Stromal cell of bone marrow (primary cell): Measurements from ENCODE around the gene HIVEP2.

Experiments used
- DNase-seq: peaks from one replicate; pipeline ENCODE4 v3.0.0-alpha.2; 2012; ENCODE audit warnings: low read depth

Gene HIVEP2

GRCh38 chr6:142914937-142915697 is 29.9 kb downstream of the HIVEP2 start:
- no peak for DNase-seq

- DNase-seq = no peak
These were observed 30.6 kb downstream of the HIVEP2 start for GRCh38 chr6:142914369-142914768.

GRCh38 chr6:142913511-142914047 is 31.4 kb downstream of the HIVEP2 start:
- DNase-seq = no peak

GRCh38 chr6:142913036-142913510 is 31.9 kb downstream of the HIVEP2 start:
- no peak for DNase-seq

- DNase-seq = no peak
These were observed 32.9 kb downstream of the HIVEP2 start for GRCh38 chr6:142912125-142912524.

- DNase-seq = no peak
These were observed 33.5 kb downstream of the HIVEP2 start for GRCh38 chr6:142911430-142911829.

DNA sequence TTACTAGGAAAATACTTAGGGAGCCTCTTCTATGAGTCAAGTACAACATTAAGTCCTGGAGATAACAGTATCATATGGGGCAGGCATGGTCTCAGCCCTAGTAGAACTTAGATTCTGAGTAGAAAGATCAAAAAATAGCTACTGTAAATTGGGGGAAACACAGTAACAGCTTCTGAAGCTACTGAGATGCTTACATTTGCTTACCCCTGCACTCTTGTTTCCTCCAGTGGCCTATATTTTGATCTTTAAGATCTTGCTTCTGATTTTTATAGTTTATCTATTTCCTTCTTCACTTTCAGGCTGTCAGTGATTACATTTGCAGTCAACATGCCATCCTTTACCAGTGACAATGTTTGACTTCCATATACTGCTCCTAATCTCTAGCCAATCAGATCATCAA is 35.3 kb downstream of the HIVEP2 start:
- no peak for DNase-seq

DNA sequence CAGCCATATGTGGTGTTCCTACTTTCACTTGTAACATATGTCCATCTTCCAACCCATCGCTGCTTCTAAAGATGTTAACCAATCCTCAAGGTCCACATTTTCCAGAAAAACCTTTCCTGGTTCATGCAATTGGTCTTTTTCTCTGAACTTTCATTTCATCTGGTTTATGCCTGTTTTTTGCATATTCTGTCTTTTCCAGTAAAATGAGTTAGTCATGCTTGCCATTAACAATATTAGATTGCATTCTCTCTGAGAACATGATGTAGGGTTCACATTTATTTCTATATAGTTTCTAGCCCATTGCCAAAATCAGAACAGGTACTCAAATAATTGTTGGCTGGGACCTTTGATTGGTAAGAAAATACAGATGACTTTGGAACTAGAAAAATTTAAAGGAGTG is 36.7 kb downstream of the HIVEP2 start:
- DNase-seq = no peak

DNA sequence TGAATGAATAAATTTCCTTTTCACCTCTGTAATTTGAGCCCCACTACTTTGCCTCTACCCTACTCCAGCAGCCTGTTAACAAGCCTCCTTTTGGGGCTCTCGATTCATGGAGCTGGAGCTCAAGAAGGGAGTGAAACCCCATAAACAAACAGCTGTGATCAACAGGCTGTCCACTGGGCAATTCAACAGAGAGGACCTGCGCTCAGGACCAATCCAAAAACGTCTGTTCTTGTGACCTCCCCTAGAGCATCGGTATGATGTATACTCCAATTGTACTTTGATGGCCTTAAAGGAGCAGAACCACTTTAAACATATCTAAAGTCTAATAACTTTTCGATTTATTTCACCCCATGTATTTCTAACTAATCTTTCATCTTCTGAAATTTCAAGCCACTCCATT is 37.4 kb downstream of the HIVEP2 start:
- no peak for DNase-seq

DNA sequence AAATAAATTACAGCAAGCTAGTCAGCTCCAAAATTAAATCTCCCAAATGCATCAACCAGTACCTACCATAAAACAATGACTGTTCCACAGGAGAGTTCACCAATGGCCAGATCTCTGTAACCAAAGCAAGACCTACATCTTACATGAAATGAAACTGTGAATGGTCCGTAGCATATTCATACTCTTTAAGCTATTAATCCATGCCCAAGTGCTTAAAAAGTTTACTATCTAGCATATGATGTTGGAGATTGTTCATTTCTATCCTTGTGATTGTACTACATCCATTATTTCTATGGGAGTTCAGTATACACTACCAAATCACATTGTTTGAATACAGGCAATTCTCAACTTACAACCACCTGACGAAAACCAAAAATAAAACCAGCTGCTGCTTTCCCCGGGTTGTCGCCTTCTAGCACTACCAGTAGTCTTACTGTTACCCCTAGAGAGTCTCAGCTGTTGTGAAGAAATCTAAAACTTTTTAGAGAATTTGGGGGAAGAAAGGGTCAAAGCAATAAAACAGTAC is 38.0 kb downstream of the HIVEP2 start:
- no peak for DNase-seq

DNA sequence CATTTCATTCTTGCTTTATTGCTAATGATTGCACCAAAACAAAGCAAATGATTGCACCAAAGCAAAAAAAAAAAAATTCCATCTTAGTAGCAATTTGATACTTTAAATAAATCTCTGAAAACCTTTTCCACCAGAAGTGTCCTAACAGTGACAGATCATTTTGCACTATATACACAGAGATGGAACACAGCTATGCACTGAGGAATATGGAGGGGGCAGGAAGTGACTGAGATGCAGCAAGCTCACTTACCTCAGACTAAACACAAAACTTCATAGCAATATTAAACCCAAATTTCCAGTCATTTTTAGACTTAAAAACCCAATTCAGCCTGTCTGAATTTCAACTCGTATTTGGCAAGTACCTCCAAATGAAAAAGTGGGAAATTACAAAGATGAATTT is 41.2 kb downstream of the HIVEP2 start:
- DNase-seq = no peak

- DNase-seq = peak; percentile 96
These were observed 42.3 kb downstream of the HIVEP2 start for GRCh38 chr6:142902636-142903053.

- DNase-seq = no peak
These were observed 43.4 kb downstream of the HIVEP2 start for GRCh38 chr6:142901611-142902010.

DNA sequence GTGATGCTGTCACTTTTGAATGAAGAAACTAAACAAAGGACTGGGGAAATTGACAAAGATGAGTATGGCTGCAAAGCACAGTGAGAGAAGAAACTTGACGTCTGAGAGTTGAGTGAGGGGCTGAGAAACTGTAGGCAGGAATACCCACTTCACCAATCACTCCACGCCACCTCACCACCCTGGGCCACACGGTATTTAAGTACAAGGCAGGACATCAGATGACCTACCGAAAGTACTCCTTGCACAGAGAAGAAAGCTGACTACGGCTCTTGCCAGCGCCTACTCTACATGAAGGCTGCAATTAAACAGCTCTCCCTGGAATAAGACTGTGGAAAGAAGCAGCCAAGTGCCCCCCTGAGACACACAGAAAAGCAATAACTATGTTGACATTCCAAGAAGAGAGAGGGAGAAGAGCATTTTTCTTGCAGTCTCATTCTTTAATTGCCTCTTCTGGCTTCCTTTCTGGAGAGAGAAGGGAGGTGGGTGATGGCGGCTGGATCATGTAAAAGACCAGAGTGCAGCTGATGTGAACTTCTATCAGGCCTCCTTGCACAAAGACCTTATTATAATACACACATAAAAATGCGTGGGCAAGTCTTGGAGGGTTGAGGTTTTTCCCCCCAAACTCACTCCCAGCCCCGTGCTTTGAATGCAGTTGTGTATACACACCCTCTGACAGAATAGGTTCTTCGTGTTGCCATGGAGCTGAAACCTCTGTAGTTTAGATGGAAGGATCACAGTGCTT is 44.6 kb downstream of the HIVEP2 start:
- DNase-seq = peak; percentile 24

GRCh38 chr6:142898927-142899895 is 45.8 kb downstream of the HIVEP2 start:
- DNase-seq = no peak

DNA sequence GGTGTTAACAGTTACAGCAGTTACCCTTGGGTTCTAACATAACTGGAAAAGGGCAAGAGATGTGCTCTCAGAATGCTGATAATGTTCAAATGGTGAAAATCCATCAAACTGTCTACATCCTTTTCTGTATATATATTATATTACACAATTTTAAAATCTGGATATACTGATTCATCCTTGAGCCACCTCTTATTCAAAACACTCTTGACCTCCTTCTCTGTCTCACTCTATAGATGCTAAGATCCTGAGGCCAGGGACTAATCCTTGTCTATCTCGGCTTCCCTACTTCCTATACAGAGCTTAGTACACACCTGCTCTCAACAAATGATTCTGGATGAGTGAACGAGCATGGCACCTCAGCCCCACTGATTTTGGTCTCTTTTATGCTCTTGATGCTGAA is 47.3 kb downstream of the HIVEP2 start:
- DNase-seq = no peak

DNA sequence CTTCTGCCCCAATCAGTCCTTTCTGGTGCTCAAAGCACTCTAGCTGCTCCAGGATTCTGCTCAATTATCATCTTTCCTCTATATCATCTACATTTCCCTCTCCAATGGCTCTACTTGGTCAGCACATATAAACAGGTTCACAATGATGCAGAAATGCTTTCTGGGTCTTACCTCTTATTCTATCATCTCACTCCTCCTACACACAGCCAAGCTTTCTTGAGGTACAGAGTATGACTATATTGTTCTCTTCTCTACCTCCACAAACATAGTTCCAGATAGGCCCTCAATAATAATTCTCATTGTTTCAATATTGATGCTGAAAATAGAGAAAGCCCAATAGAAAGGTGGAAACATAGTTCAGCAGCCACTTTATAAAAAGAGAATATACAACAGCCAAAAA is 48.2 kb downstream of the HIVEP2 start:
- no peak for DNase-seq

- no peak for DNase-seq
These were observed 51.9 kb downstream of the HIVEP2 start for GRCh38 chr6:142893088-142893487.

- DNase-seq = no peak
These were observed 52.5 kb downstream of the HIVEP2 start for GRCh38 chr6:142892254-142893021.

DNA sequence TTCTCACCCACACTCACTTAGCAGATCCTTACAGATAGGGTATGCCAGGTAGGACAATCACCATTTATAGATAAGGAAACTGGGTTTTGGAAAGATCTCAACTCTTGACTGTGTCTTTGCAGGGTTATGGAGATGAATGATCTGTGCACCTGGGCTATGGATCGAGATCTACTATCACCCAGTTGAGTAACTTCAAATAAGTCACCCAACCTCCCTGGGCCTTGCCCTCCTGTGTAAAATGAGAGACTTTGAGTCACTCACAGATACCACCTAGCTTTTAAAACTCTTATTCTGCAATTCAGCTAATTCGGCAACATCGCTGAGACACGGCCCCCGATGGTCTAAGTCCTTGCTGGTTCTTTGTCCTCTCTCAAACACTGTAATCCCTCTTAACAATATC is 53.5 kb downstream of the HIVEP2 start:
- DNase-seq = no peak

GRCh38 chr6:142888456-142888855 is 56.5 kb downstream of the HIVEP2 start:
- DNase-seq = no peak
